HepG2 (cell line): ENCODE results near the gene SIMC1. TPM values are rescaled to one million over a fixed set of nuclear protein-coding genes. Genes with fewer than 3 reads are reported as not detected.

Experiments
- ATAC-seq: fragments of 200-7000 bp; cut with Tn5 transposase; 3 replicates; pipeline ENCODE4 v1.9.1; 2020; ENCODE audit warnings: mild to moderate bottlenecking, moderate library complexity
- BruUV-seq: library from RNA; stranded (reverse); fragments of 400-500 nt; replicated peaks from 2 replicates; lab custom pipeline; 2021; lab: Mats Ljungman, UMichigan
- CTCF ChIA-PET: fragments of 300-600 bp; formaldehyde crosslinking; extraction: SDS; loops from one replicate; lab custom pipeline; 2021; ENCODE audit warnings: low total read pairs, inconsistent platforms, low intra/inter-chr PET ratio; lab: Yijun Ruan, JAX
- POLR2A ChIA-PET: fragments of 350-600 bp; sonication (Branson Sonifier 250); formaldehyde crosslinking; loops from one replicate; lab custom pipeline; 2020; ENCODE audit warnings: antibody characterized with exemption, inconsistent platforms; lab: Yijun Ruan, JAX
- DNase-seq: peaks from one replicate; pipeline ENCODE4 v3.0.0-alpha.2; 2015; ENCODE audit warnings: low spot score
- FAIRE-seq: peaks from 3 replicates; lab custom pipeline; 2011; peaks lifted over from hg19 to GRCh38; lab: Jason Lieb, UNC
- H2AFZ ChIP-seq: one replicate; pipeline ENCODE4 v1.6.1; 2011; ENCODE audit warnings: low read length, inconsistent platforms
- H3K27ac ChIP-seq: fragments of 300-600 bp; 3 replicates; pipeline ENCODE4 v1.8.0; 2011; ENCODE audit warnings: mixed run types, mild to moderate bottlenecking, mixed read lengths, low read length, inconsistent platforms; ENCODE audit not compliant: insufficient read depth; ENCODE audit errors: extremely low read length
- H3K27me3 ChIP-seq, 2 experiments: fragments of 200-600 bp in 1 of 2; 2 replicates in 1 of 2; 3 replicates in 1 of 2; pipeline versions ENCODE4 v1.6.0 to v1.8.0; 2011; ENCODE audit warnings: low read length in 2 of 2, mild to moderate bottlenecking in 2 of 2, moderate library complexity in 2 of 2, inconsistent platforms in 1 of 2; ENCODE audit not compliant: insufficient read depth in 2 of 2, control insufficient read depth in 1 of 2
- H3K36me3 ChIP-seq, 2 experiments: fragments of 200-600 bp in 1 of 2; replicated peaks in 1 of 2; 2 replicates in 1 of 2; 3 replicates in 1 of 2; pipeline versions ENCODE4 v1.5.1 to v1.8.0; 2011; ENCODE audit warnings: low read length in 2 of 2, inconsistent platforms in 1 of 2; ENCODE audit not compliant: insufficient read depth in 2 of 2, control insufficient read depth in 1 of 2
- H3K4me1 ChIP-seq: 2 replicates; pipeline ENCODE4 v1.5.1; 2012; ENCODE audit warnings: low read length, inconsistent platforms; ENCODE audit not compliant: insufficient read depth
- H3K4me2 ChIP-seq: 2 replicates; pipeline ENCODE4 v1.6.0; 2011; ENCODE audit warnings: low read depth, low read length, inconsistent platforms
- H3K4me3 ChIP-seq, 3 experiments: fragments of 200-600 bp in 1 of 3; sonication (generic), shearing (Covaris generic) in 1 of 3; replicated peaks in 1 of 3; 2 replicates each; pipeline ENCODE4 v1.5.1; 2011 to 2016; ENCODE audit warnings: low read length in 3 of 3, inconsistent platforms in 2 of 3, low read depth in 2 of 3, mild to moderate bottlenecking in 2 of 3, control low read depth in 1 of 3, mixed read lengths in 1 of 3; ENCODE audit not compliant: insufficient read depth in 1 of 3
- H3K79me2 ChIP-seq: one replicate; pipeline ENCODE4 v1.6.1; 2011; ENCODE audit warnings: low read length, inconsistent platforms; ENCODE audit not compliant: insufficient read depth
- H3K9ac ChIP-seq: 2 replicates; pipeline ENCODE4 v1.6.0; 2011; ENCODE audit warnings: mild to moderate bottlenecking, low read depth, low read length, inconsistent platforms; ENCODE audit not compliant: insufficient read depth
- H3K9me3 ChIP-seq: 2 replicates; pipeline ENCODE4 v1.5.1; 2012; ENCODE audit warnings: mild to moderate bottlenecking, low read length
- H4K20me1 ChIP-seq: 2 replicates; pipeline ENCODE4 v1.6.0; 2011; ENCODE audit warnings: inconsistent platforms, mild to moderate bottlenecking, low read length, moderate library complexity; ENCODE audit not compliant: insufficient read depth
- BCL6 ChIP-seq: IDR thresholded peaks from 2 replicates; pipeline ENCODE4 v1.6.1; 2016; ENCODE audit warnings: missing genetic modification reagents, missing compliant biosample characterization
- GMEB1 ChIP-seq: sonication (generic); formaldehyde crosslinking; IDR thresholded peaks from 2 replicates; pipeline ENCODE4 v1.5.1; 2020; ENCODE audit warnings: missing genetic modification reagents, mild to moderate bottlenecking, borderline replicate concordance
- GZF1 ChIP-seq: sonication (generic); formaldehyde crosslinking; IDR thresholded peaks from 2 replicates; pipeline ENCODE4 v1.5.1; 2020; ENCODE audit warnings: mild to moderate bottlenecking, missing genetic modification reagents
- KDM1A ChIP-seq: IDR thresholded peaks from 2 replicates; pipeline ENCODE4 v1.6.1; 2016; ENCODE audit warnings: missing compliant biosample characterization
- ONECUT2 ChIP-seq: sonication (generic); formaldehyde crosslinking; IDR thresholded peaks from 2 replicates; pipeline ENCODE4 v1.4.0; 2020; ENCODE audit warnings: missing genetic modification reagents
- PHF5A ChIP-seq: IDR thresholded peaks from one replicate; pipeline ENCODE4 v1.6.1; 2018; ENCODE audit warnings: low read depth, missing genetic modification reagents; ENCODE audit not compliant: unreplicated experiment
- PRDM15 ChIP-seq: sonication (generic); formaldehyde crosslinking; IDR thresholded peaks from 2 replicates; pipeline ENCODE4 v1.4.0; 2020; ENCODE audit warnings: missing genetic modification reagents
- RAD21 ChIP-seq: fragments of 450-650 bp; formaldehyde crosslinking; IDR thresholded peaks from 2 replicates; pipeline ENCODE4 v1.5.0; 2020; ENCODE audit warnings: mild to moderate bottlenecking
- SNAPC2 ChIP-seq: sonication (generic); formaldehyde crosslinking; IDR thresholded peaks from 2 replicates; pipeline ENCODE4 v1.8.1; 2022; ENCODE audit warnings: mild to moderate bottlenecking, missing genetic modification reagents
- SRF ChIP-seq: IDR thresholded peaks from 2 replicates; pipeline ENCODE4 v1.6.1; 2011; ENCODE audit warnings: mild to moderate bottlenecking, low read depth, low read length, moderate library complexity
- THAP11 ChIP-seq: IDR thresholded peaks from 2 replicates; pipeline ENCODE4 v1.6.1; 2016; ENCODE audit warnings: missing biosample characterization, missing genetic modification reagents
- U2AF2 ChIP-seq: fragments of 200-400 bp; formaldehyde crosslinking; IDR thresholded peaks from 2 replicates; pipeline ENCODE4 v1.6.1; 2017; ENCODE audit warnings: low read depth, mild to moderate bottlenecking, low read length
- ZNF224 ChIP-seq: sonication (generic); formaldehyde crosslinking; IDR thresholded peaks from 2 replicates; pipeline ENCODE4 v1.5.0; 2020; ENCODE audit warnings: mild to moderate bottlenecking, missing genetic modification reagents
- ZNF274 ChIP-seq: sonication (generic); formaldehyde crosslinking; IDR thresholded peaks from 2 replicates; pipeline ENCODE4 v1.5.1; 2020; ENCODE audit warnings: mild to moderate bottlenecking, missing genetic modification reagents
- ZNF350 ChIP-seq: sonication (generic); formaldehyde crosslinking; IDR thresholded peaks from 2 replicates; pipeline ENCODE4 v1.4.0; 2020; ENCODE audit warnings: mild to moderate bottlenecking, low read depth, missing genetic modification reagents, borderline replicate concordance
- ZNF570 ChIP-seq: sonication (generic); formaldehyde crosslinking; IDR thresholded peaks from 2 replicates; pipeline ENCODE4 v1.4.0; 2020; ENCODE audit warnings: mild to moderate bottlenecking, missing genetic modification reagents, borderline replicate concordance
- ZNF644 ChIP-seq: IDR thresholded peaks from 2 replicates; pipeline ENCODE4 v1.6.1; 2016; ENCODE audit warnings: low read depth
- ZNF746 ChIP-seq: sonication (generic); formaldehyde crosslinking; IDR thresholded peaks from 2 replicates; pipeline ENCODE4 v1.8.0; 2022; ENCODE audit warnings: mild to moderate bottlenecking, missing genetic modification reagents
- ZNF879 ChIP-seq: sonication (generic); formaldehyde crosslinking; IDR thresholded peaks from 2 replicates; pipeline ENCODE4 v1.8.1; 2023; ENCODE audit warnings: missing genetic modification reagents
- WGBS: methylation state at CpG from one replicate; pipeline ENCODE4 v1.1.6; 2017; ENCODE audit warnings: low lambda C conversion rate; 5-methylcytosine and 5-hydroxymethylcytosine counted together
- in situ Hi-C: cut with HindIII; loops from 2 replicates; pipeline ENCODE4 v1.10.0; 2017; ENCODE audit warnings: low pct_unique_long_range_greater_than_20kb; ENCODE audit not compliant: extremely low pct_ligation_motif_present
- intact Hi-C: fragments of 100-400 bp; cut with micrococcal nuclease; formaldehyde crosslinking; loops from one replicate; pipeline ENCODE4 v1.10.0; 2022; ENCODE audit not compliant: unreplicated experiment
- polyA plus RNA-seq, 8 experiments: library from polyadenylated mRNA; depleted of rRNA in 3 of 8; stranded (reverse) in 7 of 8; unstranded in 1 of 8; fragments of >200 nt; fragmentation: Illumina TruSeq in 4 of 8; extraction: Trizol in 4 of 8; gene quantifications; 2 replicates each; pipeline versions ENCODE4 v1.2.1 to v1.2.3, GENCODE V29; 2011 to 2016; ENCODE audit warnings: low read depth in 4 of 8, missing spikeins in 1 of 8, mixed read lengths in 1 of 8; ENCODE audit not compliant: insufficient read depth in 1 of 8
- total RNA-seq, 5 experiments: library from RNA; depleted of rRNA; stranded (reverse); fragments of >200 nt; fragmentation: Illumina TruSeq; extraction: Trizol; gene quantifications; 2 replicates each; pipeline ENCODE4 v1.2.3, GENCODE V29; 2016; ENCODE audit warnings: low read depth in 1 of 5

Gene SIMC1
- total and polyA plus RNA-seq, 2 of the 13 experiments (the other 11 are each of a cell fraction or from before 2014, with no cell fraction given), result 5.4 to 6.8 TPM

GRCh38 chr5:176384366-176384930, 146.2 kb downstream of the SIMC1 start (continued):
- TF ChIP-seq SNAPC2 (no peak), ZNF570 (CRISPR knock-in tag) (no peak), ZNF274 (no peak), ZNF644 (CRISPR knock-in tag) (no peak), SRF (no peak), ONECUT2 (CRISPR knock-in tag) (no peak), U2AF2 (no peak), ZNF224 (CRISPR knock-in tag) (no peak), ZNF746 (CRISPR knock-in tag) (no peak), RAD21 (CRISPR knock-in tag) (no peak), ZNF350 (no peak), GZF1 (no peak)

GRCh38 chr5:176384991-176385390, 146.8 kb downstream of the SIMC1 start:
- intact Hi-C loops (no loop called here), in situ Hi-C loops (no loop called here)
- no peak for DNase-seq
- POLR2A ChIA-PET, result no interaction called here
- peaks cover 11% of the 10 kb centered on the region; the same call in 1 of the 2 replicates for H4K20me1 ChIP-seq
- no peaks in the 10 kb centered on the region; a peak in 1 of 5 replicates for H3K27me3 ChIP-seq
- H3K9me3 ChIP-seq, result no peaks in the 10 kb centered on the region
- no peak overlapping the region for H3K9ac ChIP-seq
- peaks cover 18 to 55% of the 10 kb centered on the region in 2 experiments for H3K36me3 ChIP-seq
- ATAC-seq, result no peak
- H3K4me3 ChIP-seq, result no peak overlapping the region
- no peak overlapping the region for H3K27ac ChIP-seq
- H3K4me1 ChIP-seq, result peaks cover 26% of the 10 kb centered on the region
- no peak for FAIRE-seq
- no TSS peak for BruUV-seq
- H3K4me2 ChIP-seq, result no peak overlapping the region
- H2AFZ ChIP-seq, result no peak overlapping the region
- 98% methylated on average over 12 of the region's 12 CpGs for WGBS
- CTCF ChIA-PET, result no interaction called here
- H3K79me2 ChIP-seq, result peaks cover 42% of the 10 kb centered on the region
- TF ChIP-seq KDM1A (no peak), PRDM15 (CRISPR knock-in tag) (no peak), PHF5A (CRISPR knock-in tag) (no peak), GMEB1 (CRISPR knock-in tag) (no peak), THAP11 (CRISPR knock-in tag) (no peak), ZNF879 (no peak), BCL6 (CRISPR knock-in tag) (no peak)
